Pancreas (tissue), 10 donors: ENCODE measurements around the gene RNASE11. TPM values are rescaled to one million over a fixed set of nuclear protein-coding genes. Genes with fewer than 3 reads are reported as not detected.
A peak's percentile ranks its signal among the peaks of the same experiment; 100 is the strongest.

Source experiments
- ATAC-seq, 4 donors: fragments of 200-7000 bp; cut with Tn5 transposase; one replicate each; pipeline versions ENCODE4 v1.8.0 to v1.9.1; 2020; ENCODE audit warnings: mild to moderate bottlenecking in 4 of 4, moderate library complexity in 4 of 4
- DNase-seq, 6 donors: peaks; one replicate each; pipeline ENCODE4 v3.0.0-alpha.2; 2020
- FAIRE-seq: peaks from 2 replicates; lab custom pipeline; 2012; peaks lifted over from hg19 to GRCh38; lab: Jason Lieb, UNC
- H3K27ac ChIP-seq, 4 donors: fragments of 200-600 bp; sonication (generic); 1 replicate in 3 of 4; 2 replicates in 1 of 4; pipeline versions ENCODE4 v1.5.0 to v1.8.0; 2020
- H3K27me3 ChIP-seq, 4 donors: fragments of 200-600 bp; one replicate each; pipeline ENCODE4 v1.8.0; 2021
- H3K36me3 ChIP-seq, 3 donors: fragments of 200-600 bp; sonication (generic) in 1 of 3; one replicate each; pipeline versions ENCODE4 v1.5.0 to v1.8.0; 2020 to 2021
- H3K4me1 ChIP-seq, 3 donors: fragments of 200-600 bp; one replicate each; pipeline ENCODE4 v1.8.0; 2021
- H3K4me3 ChIP-seq, 4 donors: fragments of 200-600 bp; sonication (generic) in 2 of 4; one replicate each; pipeline versions ENCODE4 v1.5.0 to v1.8.0; 2020 to 2021
- H3K9me3 ChIP-seq, 4 donors: fragments of 200-600 bp; one replicate each; pipeline ENCODE4 v1.8.0; 2021
- CTCF ChIP-seq, 4 donors: fragments of 200-600 bp; sonication (generic) in 3 of 4; IDR thresholded peaks; one replicate each; pipeline versions ENCODE4 v1.5.0 to v1.8.0; 2021; ENCODE audit warnings: antibody characterized with exemption in 4 of 4
- WGBS, 2 donors: extraction: QIAGEN DNeasy Blood & Tissue Kit; methylation state at CpG; one replicate each; pipeline ENCODE4 v1.1.7; 2013; 5-methylcytosine and 5-hydroxymethylcytosine counted together
- intact Hi-C, 3 donors: fragments of 100-400 bp; cut with DNase I; formaldehyde crosslinking; loops; one replicate each; pipeline versions ENCODE4 v1.11.1 to v1.14.2; 2022
- polyA plus RNA-seq, 2 donors: library from polyadenylated mRNA; stranded (reverse); fragments of 200-250 nt; gene quantifications; one replicate each; pipeline ENCODE4 v1.2.3, GENCODE V29; 2013
- total RNA-seq, 6 donors: library from RNA; stranded (reverse); fragmentation: NEBNext Ultra II Directional in 4 of 6; extraction: Animal tissue kit (Norgen Biotek cat#: 25700) in 4 of 6; gene quantifications; one replicate each; pipeline versions ENCODE4 v1.2.1 to v1.2.4, GENCODE V29; 2021 to 2023
- donor health status: healthy with polysubstance abuse.
- donor health status: DM: no; HTN: no; CAD: no; lungs with moderate emphysema.
- donor health status: DM: no; HTN: no; CAD: no.
- donor health status: control.
- donor health status: control.
- donor health status: Bipolar disorder and iron deficiency.
- donor health status: DM: yes; HTN: yes; CAD: no.
- donor health status: DM: no; HTN: no; CAD: no.
- donor health status: DM: no; HTN: no; CAD: no.
- donor health status: DM: yes; HTN: yes; CAD: no.

The RNASE11 gene
- total and polyA plus RNA-seq, 8 donors, result not detected

- DNase-seq (peak in 3 of 6 donors; percentile 18 to 73 (median 69)), ATAC-seq (peak; percentile 64 to 79 (median 73)), FAIRE-seq (no peak)
- no peaks in the 10 kb centered on the region for H3K36me3 ChIP-seq
- no peak for TF ChIP-seq CTCF (IDR thresholded peaks at IDR 0.05)
- 3% methylated on average over 19 of the region's 19 CpGs for WGBS, 2 donors
- no peak overlapping the region for H3K27ac ChIP-seq
- intact Hi-C loops, result no loop called here
- peak overlapping the region in 2 of 4 donors; percentile 12 to 34 for H3K4me3 ChIP-seq
- H3K4me1 ChIP-seq, result peaks cover 5 to 13% (median 11%) of the 10 kb centered on the region in 3 donors
- H3K27me3 ChIP-seq, result no peaks in the 10 kb centered on the region
- no peaks in the 10 kb centered on the region for H3K9me3 ChIP-seq
Measured at GRCh38 chr14:20631023-20631879, 43.5 kb upstream of the RNASE11 start.

DNA sequence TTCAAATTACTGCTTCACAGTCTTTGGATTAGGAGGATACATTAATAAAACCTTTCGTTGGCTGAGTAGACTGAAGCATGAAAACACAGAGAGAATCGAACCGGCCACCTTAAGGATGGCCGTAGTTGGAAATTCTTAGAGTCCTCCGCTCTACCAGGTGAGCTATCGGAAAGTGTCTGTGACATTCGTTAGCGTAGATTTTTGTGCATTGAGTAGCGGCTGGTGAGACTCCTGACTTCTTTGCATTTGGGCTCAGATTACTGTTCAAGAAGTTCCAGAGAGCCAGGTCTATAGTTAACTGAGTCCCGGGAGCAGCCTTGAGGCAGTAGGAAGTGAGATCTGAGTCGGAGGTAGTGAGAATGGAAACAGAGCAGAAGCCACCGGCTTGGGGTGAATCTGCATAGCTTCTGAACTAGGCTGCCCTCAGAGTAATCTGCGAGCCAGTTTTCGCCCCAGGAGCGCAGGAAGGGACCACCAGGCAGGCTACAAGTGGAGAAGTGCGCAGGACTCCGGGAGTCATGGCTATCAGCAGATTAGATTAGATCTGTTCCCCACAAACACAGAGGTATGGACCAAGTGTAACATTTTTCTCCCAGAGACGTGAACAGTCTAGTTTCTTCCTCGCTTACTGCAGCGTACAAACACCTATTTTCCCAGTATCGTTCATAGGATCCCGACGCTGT lies 42.7 kb upstream of the RNASE11 start:
- H3K36me3 ChIP-seq, result no peaks in the 10 kb centered on the region
- ATAC-seq, result peak; percentile 27 to 62 (median 44)
- peak in 1 of 6 donors; percentile 36 for DNase-seq
- H3K9me3 ChIP-seq, result no peaks in the 10 kb centered on the region
- H3K4me3 ChIP-seq, result peak overlapping the region in 2 of 4 donors; percentile 12 to 32
- 3% methylated on average over 23 of the region's 23 CpGs for WGBS, 2 donors
- TF ChIP-seq CTCF (IDR thresholded peaks at IDR 0.05), result no peak
- FAIRE-seq, result no peak
- peaks cover 5 to 13% (median 11%) of the 10 kb centered on the region in 3 donors for H3K4me1 ChIP-seq
- intact Hi-C loops, result no loop called here
- no peaks in the 10 kb centered on the region for H3K27me3 ChIP-seq
- H3K27ac ChIP-seq, result no peak overlapping the region

DNA sequence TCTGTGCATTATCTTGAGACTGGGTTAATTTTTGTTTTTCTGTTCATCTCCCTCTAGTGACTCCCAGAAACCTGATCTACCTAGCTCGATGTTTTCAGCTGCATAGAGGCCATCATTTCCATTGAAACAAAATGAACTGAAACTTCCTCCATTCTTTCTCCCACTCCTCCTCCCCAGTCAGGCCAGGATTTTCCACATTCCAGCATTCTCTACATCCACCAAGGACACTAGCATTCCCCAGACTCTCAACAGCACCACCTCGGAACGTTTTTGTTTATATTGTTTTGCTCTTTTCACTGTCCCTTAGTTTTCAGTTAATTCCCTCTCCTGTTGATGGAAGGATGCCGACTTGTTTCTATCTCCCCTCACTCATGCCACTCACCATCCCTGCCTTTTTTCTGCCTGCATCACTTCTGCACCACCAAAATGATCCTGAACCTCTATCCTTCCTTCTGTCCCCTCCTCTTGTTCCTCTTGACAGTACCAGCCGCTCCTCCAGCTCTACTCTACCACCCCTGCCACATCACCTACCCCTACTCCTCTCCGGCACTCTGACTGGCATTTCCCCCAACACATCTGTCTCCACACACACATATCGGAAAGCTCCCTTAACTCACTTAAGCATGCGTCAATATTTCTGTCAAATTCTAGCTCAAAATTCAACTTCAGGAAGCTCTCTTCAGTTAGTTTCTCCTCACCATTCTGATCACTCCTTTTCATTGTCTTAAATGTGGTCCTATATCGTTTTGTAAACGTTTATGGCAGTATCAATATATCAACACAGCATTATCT lies 40.5 kb upstream of the RNASE11 start:
- 33 to 37% methylated on average over 10 of the region's 10 CpGs for WGBS, 2 donors
- intact Hi-C loops, result no loop called here
- Histone ChIP-seq H3K27ac (no peak overlapping the region), H3K27me3 (no peaks in the 10 kb centered on the region), H3K4me1 (peaks cover 5 to 13% (median 9%) of the 10 kb centered on the region in 3 donors), H3K36me3 (no peaks in the 10 kb centered on the region), H3K9me3 (no peaks in the 10 kb centered on the region), H3K4me3 (no peak overlapping the region)
- DNase-seq, result no peak
- no peak for TF ChIP-seq CTCF (IDR thresholded peaks at IDR 0.05)
- FAIRE-seq, result no peak
- no peak for ATAC-seq

DNA sequence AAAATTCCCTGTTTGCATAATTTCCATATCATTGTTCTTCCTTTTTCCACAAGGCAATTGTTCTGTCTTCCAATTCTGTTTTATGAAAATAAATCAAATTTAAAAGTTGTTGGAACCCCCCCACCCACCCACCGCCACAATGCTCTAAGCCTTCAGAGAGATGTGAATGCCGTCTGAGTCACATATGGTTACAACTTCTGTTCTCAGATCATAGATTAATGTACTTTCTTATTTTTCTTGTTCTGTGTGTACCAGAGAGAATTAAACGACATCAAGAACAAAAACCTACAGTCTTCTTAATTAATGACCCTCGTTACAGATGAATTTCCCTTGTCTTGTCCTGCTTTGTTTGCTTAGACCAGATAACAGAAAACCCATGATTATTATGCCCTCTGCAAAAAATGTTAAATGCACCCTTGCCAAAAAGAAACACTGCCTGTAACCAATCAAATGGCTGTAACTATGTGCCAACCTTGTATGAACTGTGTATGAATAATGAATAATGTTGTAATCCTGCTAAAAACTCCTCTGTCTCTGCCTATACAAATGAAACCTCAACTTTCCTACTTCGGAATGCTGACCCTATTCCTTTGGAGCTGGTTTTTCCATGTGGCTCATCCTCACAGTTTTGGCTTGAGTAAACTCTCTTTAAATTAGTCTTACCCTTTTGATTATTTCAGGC lies 39.7 kb upstream of the RNASE11 start:
- no peak overlapping the region for H3K4me3 ChIP-seq
- no peaks in the 10 kb centered on the region for H3K9me3 ChIP-seq
- FAIRE-seq (no peak), DNase-seq (no peak), ATAC-seq (no peak)
- no peaks in the 10 kb centered on the region for H3K36me3 ChIP-seq
- peaks cover 5 to 13% (median 7%) of the 10 kb centered on the region in 3 donors for H3K4me1 ChIP-seq
- intact Hi-C loops, result no loop called here
- H3K27me3 ChIP-seq, result no peaks in the 10 kb centered on the region
- no peak overlapping the region for H3K27ac ChIP-seq
- 39 to 48% methylated on average over 5 of the region's 5 CpGs for WGBS, 2 donors
- no peak for TF ChIP-seq CTCF (IDR thresholded peaks at IDR 0.05)
